Ovary (tissue), 3 donors: Measurements from ENCODE around the gene TAGAP.

ENCODE experiments used
- CTCF ChIP-seq, 3 donors: fragments of 450-650 bp in 2 of 3; fragments of 200-600 bp in 1 of 3; IDR thresholded peaks; one replicate each; pipeline versions ENCODE4 v1.5.1 to v1.8.0; 2016 to 2022; ENCODE audit warnings: antibody characterized with exemption in 3 of 3, mild to moderate bottlenecking in 1 of 3
- EP300 ChIP-seq: sonication (generic); formaldehyde crosslinking; IDR thresholded peaks from one replicate; pipeline ENCODE4 v1.6.1; 2017; ENCODE audit warnings: antibody characterized with exemption
- POLR2A ChIP-seq: fragments of 450-650 bp; IDR thresholded peaks from one replicate; pipeline ENCODE4 v1.6.1; 2017; ENCODE audit warnings: antibody characterized with exemption, mild to moderate bottlenecking, moderate library complexity
- donor health status: DM: no; HTN: no; CAD: no.

GRCh38 chr6:159079367-159079766 is 34.6 kb upstream of the TAGAP start:
- TF ChIP-seq CTCF (IDR thresholded peaks at IDR 0.05) (no peak), POLR2A (no peak), EP300 (no peak)
